ENCODE results near the gene SNRPA.

Gene SNRPA

DNA sequence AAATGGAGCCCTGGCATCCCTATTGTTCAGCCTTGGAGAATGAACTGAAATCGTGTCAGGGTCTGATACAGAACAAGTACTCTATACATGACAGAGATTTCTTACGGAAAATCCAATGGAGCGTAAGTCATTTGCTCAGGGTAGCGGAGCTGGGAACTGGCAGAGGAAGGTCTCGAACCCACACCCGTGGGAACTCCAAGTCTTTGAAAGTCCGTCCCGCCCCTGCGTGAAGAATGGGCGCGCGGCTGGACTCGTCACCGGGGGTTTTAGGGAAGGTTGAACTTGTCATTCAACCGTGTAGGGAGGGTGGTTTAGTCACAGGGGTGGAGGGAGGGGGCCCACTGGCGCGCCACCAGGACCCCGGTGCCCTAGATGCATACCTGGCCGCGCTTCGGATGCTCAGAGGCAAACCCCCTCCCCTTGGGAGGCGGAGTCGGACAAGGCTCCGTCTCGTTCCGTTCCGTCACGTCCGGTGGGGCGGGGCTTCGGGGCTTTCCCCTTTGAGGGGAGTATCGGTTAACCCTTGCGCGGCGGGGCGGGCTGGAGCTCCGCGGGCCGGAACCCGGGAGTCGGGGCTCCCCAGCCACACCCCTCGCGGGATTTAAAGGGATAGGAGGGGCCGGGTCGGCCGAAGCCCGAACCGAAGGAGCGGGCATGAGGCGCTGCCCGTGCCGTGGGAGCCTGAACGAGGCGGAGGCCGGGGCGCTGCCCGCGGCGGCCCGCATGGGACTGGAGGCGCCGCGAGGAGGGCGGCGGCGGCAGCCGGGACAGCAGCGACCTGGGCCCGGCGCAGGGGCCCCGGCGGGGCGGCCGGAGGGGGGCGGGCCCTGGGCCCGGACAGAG lies 34.3 kb upstream of the SNRPA start, which contains the start of the genes COQ8B and ITPKC:
Gene COQ8B, minus strand, starts transcription at position 405 of the 843 bp plus-strand sequence. CDS start 2,254 bp downstream, outside the sequence.
Gene ITPKC, plus strand, starts transcription at position 631 of the 843 bp plus-strand sequence. Its CDS starts 24 bp downstream, at position 655.
- DNase-seq (ENCODE audit: low spot score), result peak; percentile 98
- no peak for TF ChIP-seq CTCF (IDR thresholded peaks at IDR 0.05; ENCODE audit: extremely low read depth, insufficient read depth, missing control alignments)
- in situ Hi-C loops (cut with MboI; ENCODE audit: low pct_unique_long_range_greater_than_20kb, low sequenced_read_pairs, unreplicated experiment), result no loop called here

DNA sequence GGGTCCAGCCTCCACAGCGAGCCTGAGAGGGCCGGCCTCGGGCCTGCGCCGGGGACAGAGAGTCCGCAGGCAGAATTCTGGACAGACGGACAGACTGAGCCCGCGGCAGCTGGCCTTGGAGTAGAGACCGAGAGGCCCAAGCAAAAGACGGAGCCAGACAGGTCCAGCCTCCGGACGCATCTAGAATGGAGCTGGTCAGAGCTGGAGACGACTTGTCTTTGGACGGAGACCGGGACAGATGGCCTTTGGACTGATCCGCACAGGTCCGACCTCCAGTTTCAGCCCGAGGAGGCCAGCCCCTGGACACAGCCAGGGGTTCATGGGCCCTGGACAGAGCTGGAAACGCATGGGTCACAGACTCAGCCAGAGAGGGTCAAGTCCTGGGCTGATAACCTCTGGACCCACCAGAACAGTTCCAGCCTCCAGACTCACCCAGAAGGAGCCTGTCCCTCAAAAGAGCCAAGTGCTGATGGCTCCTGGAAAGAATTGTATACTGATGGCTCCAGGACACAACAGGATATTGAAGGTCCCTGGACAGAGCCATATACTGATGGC lies 33.6 kb upstream of the SNRPA start:
- no peak for DNase-seq (ENCODE audit: low spot score)
- TF ChIP-seq CTCF (IDR thresholded peaks at IDR 0.05; ENCODE audit: extremely low read depth, insufficient read depth, missing control alignments), result no peak
- in situ Hi-C loops (cut with MboI; ENCODE audit: low pct_unique_long_range_greater_than_20kb, low sequenced_read_pairs, unreplicated experiment), result no loop called here

GRCh38 chr19:40717880-40718773 lies 32.9 kb upstream of the SNRPA start:
- DNase-seq (ENCODE audit: low spot score), result no peak
- no peak for TF ChIP-seq CTCF (IDR thresholded peaks at IDR 0.05; ENCODE audit: extremely low read depth, insufficient read depth, missing control alignments)
- in situ Hi-C loops (cut with MboI; ENCODE audit: low pct_unique_long_range_greater_than_20kb, low sequenced_read_pairs, unreplicated experiment), result no loop called here

- in situ Hi-C loops (cut with MboI; ENCODE audit: low pct_unique_long_range_greater_than_20kb, low sequenced_read_pairs, unreplicated experiment), result no loop called here
- TF ChIP-seq CTCF (IDR thresholded peaks at IDR 0.05; ENCODE audit: extremely low read depth, insufficient read depth, missing control alignments), result no peak
- DNase-seq (ENCODE audit: low spot score), result peak; percentile 46
Measured at GRCh38 chr19:40718774-40719391, 32.1 kb upstream of the SNRPA start.

DNA sequence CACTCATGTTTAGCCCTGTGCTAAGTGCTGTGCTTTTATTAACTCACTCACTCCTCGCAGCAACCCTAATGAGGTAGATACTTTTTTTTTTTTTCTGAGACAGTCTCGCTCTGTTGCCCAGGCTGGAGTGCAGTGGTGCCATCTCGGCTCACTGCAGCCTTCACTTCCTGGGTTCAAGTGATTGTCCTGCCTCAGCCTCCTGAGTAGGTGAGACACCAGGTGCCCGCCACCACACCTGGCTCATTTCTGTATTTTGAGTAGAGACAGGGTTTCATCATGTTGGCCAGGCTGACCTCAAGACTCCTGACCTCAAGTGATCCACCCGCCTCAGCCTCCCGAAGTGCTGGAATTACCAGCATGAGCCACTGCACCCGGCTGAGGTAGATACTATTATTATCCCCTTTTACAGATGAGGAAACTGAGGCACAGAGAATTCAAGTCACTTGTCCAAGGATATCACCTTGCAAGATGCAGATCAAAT lies 31.5 kb upstream of the SNRPA start:
- no peak for DNase-seq (ENCODE audit: low spot score)
- in situ Hi-C loops (cut with MboI; ENCODE audit: low pct_unique_long_range_greater_than_20kb, low sequenced_read_pairs, unreplicated experiment), result no loop called here
- no peak for TF ChIP-seq CTCF (IDR thresholded peaks at IDR 0.05; ENCODE audit: extremely low read depth, insufficient read depth, missing control alignments)

GRCh38 chr19:40721140-40721486 lies 29.9 kb upstream of the SNRPA start:
- no peak for DNase-seq (ENCODE audit: low spot score)
- in situ Hi-C loops (cut with MboI; ENCODE audit: low pct_unique_long_range_greater_than_20kb, low sequenced_read_pairs, unreplicated experiment), result no loop called here

More at GRCh38 chr19:40721140-40721486, 29.9 kb upstream of the SNRPA start:
- TF ChIP-seq CTCF (IDR thresholded peaks at IDR 0.05; ENCODE audit: extremely low read depth, insufficient read depth, missing control alignments), result no peak
